Activated CD8-positive, alpha-beta memory T cell treated with anti-CD3 and anti-CD28 coated beads, Interleukin-2, amount 10 ng/mL, durations not matched to agents 7 days and 5 days (primary cell): ENCODE data around the gene RPL38. TPM values are rescaled to one million over a fixed set of nuclear protein-coding genes. Genes with fewer than 3 reads are reported as not detected.

ENCODE experiments used
- ATAC-seq: fragments of 150-1000 bp; cut with Tn5 transposase; one replicate; pipeline ENCODE4 v1.10.0; 2021; ENCODE audit warnings: moderate library complexity
- CTCF ChIA-PET: fragments of 350-600 bp; sonication (Branson Sonifier 250); formaldehyde crosslinking; loops from one replicate; lab custom pipeline; 2021; ENCODE audit warnings: antibody characterized with exemption; lab: Charles Lee
- DNase-seq: peaks from one replicate; pipeline ENCODE4 v3.0.0-alpha.2; 2020
- H3K27ac Mint-ChIP-seq: one replicate; pipeline ENCODE4 v1.8.0; 2021; ENCODE audit warnings: mild to moderate bottlenecking, mixed read lengths
- H3K27me3 Mint-ChIP-seq: one replicate; pipeline ENCODE4 v1.8.0; 2021; ENCODE audit warnings: mixed read lengths
- H3K36me3 Mint-ChIP-seq: one replicate; pipeline ENCODE4 v1.8.0; 2021; ENCODE audit warnings: mild to moderate bottlenecking, mixed read lengths
- H3K4me1 Mint-ChIP-seq: one replicate; pipeline ENCODE4 v1.8.0; 2021; ENCODE audit warnings: mixed read lengths
- H3K4me3 Mint-ChIP-seq: one replicate; pipeline ENCODE4 v1.8.0; 2021; ENCODE audit warnings: mild to moderate bottlenecking, moderate library complexity, mixed read lengths
- H3K9me3 Mint-ChIP-seq: one replicate; pipeline ENCODE4 v1.8.0; 2022; ENCODE audit warnings: low read depth, mixed read lengths
- total RNA-seq, 2 experiments: library from RNA; stranded (reverse); gene quantifications; one replicate each; pipeline ENCODE4 v1.2.3, GENCODE V29; 2021

Gene RPL38
- total RNA-seq, 2 experiments from 2014 or later: 921 to 988 TPM

GRCh38 chr17:74241847-74242246 lies 38.4 kb downstream of the RPL38 start:
- Mint-ChIP-seq H3K4me3 (no peak overlapping the region), H3K36me3 (no peaks in the 10 kb centered on the region), H3K27ac (no peak overlapping the region), H3K9me3 (no peaks in the 10 kb centered on the region), H3K4me1 (peaks cover 2% of the 10 kb centered on the region), H3K27me3 (no peaks in the 10 kb centered on the region)
- CTCF ChIA-PET: no interaction called here
- DNase-seq: no peak
- ATAC-seq: no peak

- Mint-ChIP-seq H3K4me1 (peaks cover 2% of the 10 kb centered on the region), H3K4me3 (no peak overlapping the region), H3K36me3 (no peaks in the 10 kb centered on the region), H3K27ac (no peak overlapping the region), H3K9me3 (no peaks in the 10 kb centered on the region), H3K27me3 (no peaks in the 10 kb centered on the region)
- no peak for DNase-seq
- CTCF ChIA-PET: interaction anchor here (0.5 kb wide), 1 partner anchor 163 kb away, joined by 3 read pairs; no protein-coding TSS in a partner anchor
- ATAC-seq: no peak
Observed at GRCh38 chr17:74243013-74243755, 39.7 kb downstream of the RPL38 start.

GRCh38 chr17:74244128-74244527 lies 40.6 kb downstream of the RPL38 start:
- Mint-ChIP-seq H3K4me3 (no peak overlapping the region), H3K36me3 (no peaks in the 10 kb centered on the region), H3K4me1 (peaks cover 2% of the 10 kb centered on the region), H3K9me3 (no peaks in the 10 kb centered on the region), H3K27ac (no peak overlapping the region), H3K27me3 (no peaks in the 10 kb centered on the region)
- no peak for ATAC-seq
- DNase-seq: no peak
- CTCF ChIA-PET: no interaction called here

GRCh38 chr17:74244548-74244947 lies 41.1 kb downstream of the RPL38 start:
- Mint-ChIP-seq H3K27me3 (no peaks in the 10 kb centered on the region), H3K9me3 (no peaks in the 10 kb centered on the region), H3K4me1 (peaks cover 4% of the 10 kb centered on the region), H3K4me3 (no peak overlapping the region), H3K27ac (no peak overlapping the region), H3K36me3 (no peaks in the 10 kb centered on the region)
- DNase-seq (no peak), ATAC-seq (no peak)
- CTCF ChIA-PET: no interaction called here

GRCh38 chr17:74245145-74245831 lies 41.8 kb downstream of the RPL38 start:
- CTCF ChIA-PET: no interaction called here
- no peaks in the 10 kb centered on the region for H3K27me3 Mint-ChIP-seq
- H3K4me1 Mint-ChIP-seq: peaks cover 6% of the 10 kb centered on the region
- H3K4me3 Mint-ChIP-seq: no peak overlapping the region
- H3K36me3 Mint-ChIP-seq: no peaks in the 10 kb centered on the region
- DNase-seq (no peak), ATAC-seq (no peak)
- no peaks in the 10 kb centered on the region for H3K9me3 Mint-ChIP-seq
- no peak overlapping the region for H3K27ac Mint-ChIP-seq

GRCh38 chr17:74245871-74246270 lies 42.4 kb downstream of the RPL38 start:
- CTCF ChIA-PET: no interaction called here
- Mint-ChIP-seq H3K4me3 (no peak overlapping the region), H3K4me1 (peaks cover 6% of the 10 kb centered on the region), H3K27ac (no peak overlapping the region), H3K27me3 (no peaks in the 10 kb centered on the region), H3K9me3 (no peaks in the 10 kb centered on the region), H3K36me3 (no peaks in the 10 kb centered on the region)
- no peak for ATAC-seq
- DNase-seq: no peak

GRCh38 chr17:74249590-74250270 lies 46.3 kb downstream of the RPL38 start:
- CTCF ChIA-PET: no interaction called here
- no peak overlapping the region for H3K27ac Mint-ChIP-seq
- H3K4me1 Mint-ChIP-seq: peaks cover 6% of the 10 kb centered on the region
- H3K4me3 Mint-ChIP-seq: no peak overlapping the region
- DNase-seq (no peak), ATAC-seq (no peak)
- H3K27me3 Mint-ChIP-seq: no peaks in the 10 kb centered on the region
- no peaks in the 10 kb centered on the region for H3K36me3 Mint-ChIP-seq
- no peaks in the 10 kb centered on the region for H3K9me3 Mint-ChIP-seq

GRCh38 chr17:74250324-74250995 lies 47.0 kb downstream of the RPL38 start:
- H3K27me3 Mint-ChIP-seq: no peaks in the 10 kb centered on the region
- no peak overlapping the region for H3K4me3 Mint-ChIP-seq
- ATAC-seq: no peak
- H3K4me1 Mint-ChIP-seq: peaks cover 6% of the 10 kb centered on the region
- no peak for DNase-seq
- H3K9me3 Mint-ChIP-seq: no peaks in the 10 kb centered on the region
- H3K36me3 Mint-ChIP-seq: no peaks in the 10 kb centered on the region
- no peak overlapping the region for H3K27ac Mint-ChIP-seq
- CTCF ChIA-PET: no interaction called here

GRCh38 chr17:74251051-74251450 lies 47.6 kb downstream of the RPL38 start:
- Mint-ChIP-seq H3K27me3 (no peaks in the 10 kb centered on the region), H3K4me1 (peaks cover 5% of the 10 kb centered on the region), H3K27ac (no peak overlapping the region), H3K36me3 (no peaks in the 10 kb centered on the region), H3K9me3 (no peaks in the 10 kb centered on the region), H3K4me3 (no peak overlapping the region)
- CTCF ChIA-PET: no interaction called here
- DNase-seq: no peak
- no peak for ATAC-seq

GRCh38 chr17:74251569-74251968 lies 48.1 kb downstream of the RPL38 start:
- Mint-ChIP-seq H3K27ac (peak overlapping the region; percentile 13), H3K36me3 (no peaks in the 10 kb centered on the region)
- CTCF ChIA-PET: no interaction called here

GRCh38 chr17:74252211-74252610 lies 48.7 kb downstream of the RPL38 start:
- Mint-ChIP-seq H3K36me3 (no peaks in the 10 kb centered on the region), H3K27me3 (no peaks in the 10 kb centered on the region), H3K9me3 (no peaks in the 10 kb centered on the region), H3K4me3 (no peak overlapping the region), H3K4me1 (peaks cover 5% of the 10 kb centered on the region), H3K27ac (no peak overlapping the region)
- DNase-seq (no peak), ATAC-seq (no peak)
- CTCF ChIA-PET: no interaction called here

More at GRCh38 chr17:74251569-74251968, 48.1 kb downstream of the RPL38 start:
- Mint-ChIP-seq H3K27me3 (no peaks in the 10 kb centered on the region), H3K4me3 (no peak overlapping the region), H3K9me3 (no peaks in the 10 kb centered on the region), H3K4me1 (peaks cover 5% of the 10 kb centered on the region)
- ATAC-seq (no peak), DNase-seq (no peak)

- H3K27ac Mint-ChIP-seq: no peak overlapping the region
- ATAC-seq: no peak
- CTCF ChIA-PET: no interaction called here
Observed at GRCh38 chr17:74253036-74253435, 49.6 kb downstream of the RPL38 start.

GRCh38 chr17:74257311-74257710 lies 53.8 kb downstream of the RPL38 start:
- H3K36me3 Mint-ChIP-seq: no peaks in the 10 kb centered on the region
- H3K27me3 Mint-ChIP-seq: no peaks in the 10 kb centered on the region
- no peaks in the 10 kb centered on the region for H3K4me1 Mint-ChIP-seq
- no peak overlapping the region for H3K4me3 Mint-ChIP-seq
- DNase-seq (no peak), ATAC-seq (no peak)
- no peak overlapping the region for H3K27ac Mint-ChIP-seq
- CTCF ChIA-PET: interaction anchor here (1.6 kb wide), 1 partner anchor 58 kb away, joined by 3 read pairs; no protein-coding TSS in a partner anchor
- H3K9me3 Mint-ChIP-seq: no peaks in the 10 kb centered on the region

More at GRCh38 chr17:74253036-74253435, 49.6 kb downstream of the RPL38 start:
- DNase-seq: no peak
- H3K4me3 Mint-ChIP-seq: no peak overlapping the region
- H3K36me3 Mint-ChIP-seq: no peaks in the 10 kb centered on the region
- H3K9me3 Mint-ChIP-seq: no peaks in the 10 kb centered on the region
- no peaks in the 10 kb centered on the region for H3K27me3 Mint-ChIP-seq
- H3K4me1 Mint-ChIP-seq: peaks cover 5% of the 10 kb centered on the region
